ENCODE measurements around the gene PANX2.
"Not testable (repeated sequence)": the region's sequence is repeated elsewhere in the genome, so short reads cannot be mapped to it uniquely, and the experiment has no call there.

The PANX2 gene

DNA sequence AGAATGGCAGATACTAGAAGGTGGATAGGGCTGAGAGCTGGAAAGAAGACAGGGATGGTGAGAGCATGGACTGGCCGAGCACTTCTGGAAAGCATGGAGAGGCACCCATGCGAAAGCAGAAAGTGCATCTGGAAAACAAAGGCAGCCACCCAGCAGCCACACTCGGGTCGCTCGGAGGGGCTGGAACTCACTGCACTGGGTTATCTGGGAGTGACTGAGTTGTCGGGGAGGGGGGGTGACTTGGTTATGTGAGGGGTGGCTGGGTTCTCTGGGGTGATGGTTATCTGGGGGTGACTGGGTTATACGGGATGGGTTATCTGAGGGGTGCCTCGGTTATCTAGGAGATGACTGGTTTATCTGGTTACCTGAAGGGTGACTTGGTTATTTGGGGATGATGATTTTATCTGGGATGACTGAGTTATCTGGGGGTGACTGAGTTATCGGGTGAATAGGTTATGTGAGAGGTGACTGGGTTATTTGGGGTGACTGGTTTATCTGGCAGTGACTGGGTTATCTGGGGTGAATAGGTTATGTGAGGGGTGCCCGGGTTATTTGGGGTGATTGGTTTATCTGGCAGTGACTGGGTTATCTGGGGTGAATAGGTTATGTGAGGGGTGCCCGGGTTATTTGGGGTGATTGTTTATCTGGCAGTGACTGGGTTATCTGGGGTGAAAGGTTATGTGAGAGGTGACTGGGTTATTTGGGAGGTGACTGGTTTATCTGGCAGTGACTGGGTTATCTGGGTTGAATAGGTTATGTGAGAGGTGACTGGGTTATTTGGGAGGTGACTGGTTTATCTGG is 2.6 kb upstream of the PANX2 start:
- Histone ChIP-seq H3K27ac (no peak overlapping the region), H3K4me3 (ENCODE audit: low read depth, low read length) (no peak overlapping the region), H3K9me3 (ENCODE audit: severe bottlenecking) (peaks cover 5% of the 10 kb centered on the region), H3K36me3 (no peaks in the 10 kb centered on the region), H3K27me3 (ENCODE audit: insufficient read depth, low read depth, severe bottlenecking) (peaks cover 6% of the 10 kb centered on the region)
- TF ChIP-seq, protein P1, sequence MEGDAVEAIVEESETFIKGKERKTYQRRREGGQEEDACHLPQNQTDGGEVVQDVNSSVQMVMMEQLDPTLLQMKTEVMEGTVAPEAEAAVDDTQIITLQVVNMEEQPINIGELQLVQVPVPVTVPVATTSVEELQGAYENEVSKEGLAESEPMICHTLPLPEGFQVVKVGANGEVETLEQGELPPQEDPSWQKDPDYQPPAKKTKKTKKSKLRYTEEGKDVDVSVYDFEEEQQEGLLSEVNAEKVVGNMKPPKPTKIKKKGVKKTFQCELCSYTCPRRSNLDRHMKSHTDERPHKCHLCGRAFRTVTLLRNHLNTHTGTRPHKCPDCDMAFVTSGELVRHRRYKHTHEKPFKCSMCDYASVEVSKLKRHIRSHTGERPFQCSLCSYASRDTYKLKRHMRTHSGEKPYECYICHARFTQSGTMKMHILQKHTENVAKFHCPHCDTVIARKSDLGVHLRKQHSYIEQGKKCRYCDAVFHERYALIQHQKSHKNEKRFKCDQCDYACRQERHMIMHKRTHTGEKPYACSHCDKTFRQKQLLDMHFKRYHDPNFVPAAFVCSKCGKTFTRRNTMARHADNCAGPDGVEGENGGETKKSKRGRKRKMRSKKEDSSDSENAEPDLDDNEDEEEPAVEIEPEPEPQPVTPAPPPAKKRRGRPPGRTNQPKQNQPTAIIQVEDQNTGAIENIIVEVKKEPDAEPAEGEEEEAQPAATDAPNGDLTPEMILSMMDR (IDR thresholded peaks at IDR 0.05; ENCODE audit: low read depth, low read length): no peak
- DNase-seq: no peak

- not testable (repeated sequence) for DNase-seq; H3K27ac ChIP-seq; H3K36me3 ChIP-seq; H3K27me3 ChIP-seq (ENCODE audit: insufficient read depth, low read depth, severe bottlenecking); H3K4me3 ChIP-seq (ENCODE audit: low read depth, low read length); H3K9me3 ChIP-seq (ENCODE audit: severe bottlenecking)
Measured at GRCh38 chr22:50168490-50169180, 1.9 kb upstream of the PANX2 start.

DNA sequence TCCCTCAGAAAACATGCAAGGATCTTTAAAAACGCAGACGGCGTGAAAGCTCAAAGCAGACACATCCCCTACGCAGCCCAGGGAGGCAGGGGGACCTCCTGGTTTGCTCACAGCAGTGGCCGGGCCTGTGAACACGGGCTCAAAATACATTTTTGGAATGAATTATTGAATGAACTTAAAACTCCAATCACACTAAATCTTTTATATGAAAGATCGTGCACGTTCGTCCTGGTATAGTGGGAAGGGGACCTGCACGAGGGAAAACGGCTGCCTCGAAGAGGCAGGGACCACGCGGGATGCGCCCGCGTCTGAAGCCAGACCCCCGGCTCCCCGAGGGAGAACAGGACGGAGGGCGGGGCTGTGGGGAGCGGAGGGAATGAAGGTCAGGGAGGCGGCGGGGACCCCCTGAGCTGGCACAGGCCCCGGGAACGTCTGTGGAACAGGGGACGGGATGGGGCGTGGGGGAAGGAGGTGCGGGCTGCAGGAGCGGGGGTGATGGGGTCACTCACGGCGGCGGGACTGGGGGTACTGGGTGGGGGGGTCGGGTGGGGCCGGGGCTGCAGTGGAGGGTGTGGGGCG is 1.3 kb upstream of the PANX2 start:
- Histone ChIP-seq H3K9me3 (ENCODE audit: severe bottlenecking) (peaks cover 5% of the 10 kb centered on the region), H3K4me3 (ENCODE audit: low read depth, low read length) (peak overlapping the region; percentile 37), H3K27ac (no peak overlapping the region), H3K27me3 (ENCODE audit: insufficient read depth, low read depth, severe bottlenecking) (peaks cover 6% of the 10 kb centered on the region), H3K36me3 (no peaks in the 10 kb centered on the region)
- TF ChIP-seq, protein P1 (IDR thresholded peaks at IDR 0.05; ENCODE audit: low read depth, low read length): no peak
- no peak for DNase-seq

- no peak for DNase-seq
- peak overlapping the region; percentile 37 for H3K4me3 ChIP-seq (ENCODE audit: low read depth, low read length)
- no peak overlapping the region for H3K27ac ChIP-seq
Measured at GRCh38 chr22:50169774-50170341, 673 bp upstream of the PANX2 start.

GRCh38 chr22:50171319-50171964 is 911 bp downstream of the PANX2 start:
- Histone ChIP-seq H3K36me3 (no peaks in the 10 kb centered on the region), H3K27me3 (ENCODE audit: insufficient read depth, low read depth, severe bottlenecking) (peaks cover 6% of the 10 kb centered on the region), H3K9me3 (ENCODE audit: severe bottlenecking) (peaks cover 5% of the 10 kb centered on the region), H3K4me3 (ENCODE audit: low read depth, low read length) (peak overlapping the region; percentile 51), H3K27ac (no peak overlapping the region)
- TF ChIP-seq, protein P1 (IDR thresholded peaks at IDR 0.05; ENCODE audit: low read depth, low read length): no peak
- no peak for DNase-seq

More at GRCh38 chr22:50169774-50170341, 673 bp upstream of the PANX2 start:
- Histone ChIP-seq H3K27me3 (ENCODE audit: insufficient read depth, low read depth, severe bottlenecking) (peaks cover 6% of the 10 kb centered on the region), H3K36me3 (no peaks in the 10 kb centered on the region), H3K9me3 (ENCODE audit: severe bottlenecking) (peaks cover 5% of the 10 kb centered on the region)
- TF ChIP-seq, protein P1 (IDR thresholded peaks at IDR 0.05; ENCODE audit: low read depth, low read length): 0 out of 2 replicates have a peak, but pooled peaks have one; percentile 3

Measured in WERI-Rb-1 (cell line).